OCI-LY3 (cell line): ENCODE measurements around the gene HSF5.
"Not testable (repeated sequence)": the region's sequence is repeated elsewhere in the genome, so short reads cannot be mapped to it uniquely, and the experiment has no call there.

Experiments used
- CTCF ChIP-seq: fragments of 200-600, 300-600 bp; sonication (generic); IDR thresholded peaks from 2 replicates; pipeline ENCODE4 v1.5.1; 2014; ENCODE audit warnings: antibody characterized with exemption, low read length, low read depth
- EZH2phosphoT487 ChIP-seq: fragments of 200-600 bp; shearing (Covaris generic); IDR thresholded peaks from 2 replicates; pipeline ENCODE4 v1.6.1; 2018; ENCODE audit warnings: antibody characterized with exemption, mixed run types, low read depth

DNA sequence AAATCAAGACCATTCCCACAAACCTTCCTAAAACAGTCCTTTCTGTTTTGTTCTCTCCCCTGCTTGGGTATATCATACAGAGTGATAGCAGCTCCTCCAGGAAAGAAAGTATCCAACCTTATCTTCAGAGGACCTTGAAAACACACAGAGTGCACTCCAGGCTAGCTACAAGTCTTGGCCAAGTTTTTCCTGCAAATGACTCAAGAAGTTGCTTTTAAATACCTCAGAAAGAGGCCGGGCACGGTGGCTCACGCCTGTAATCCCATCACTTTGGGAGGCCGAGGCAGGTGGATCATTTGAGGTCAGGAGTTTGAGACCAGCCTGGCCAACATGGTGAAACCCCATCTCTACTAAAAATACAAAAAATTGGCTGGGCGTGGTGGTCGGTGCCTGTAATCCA is 14.9 kb upstream of the HSF5 start:
- TF ChIP-seq CTCF, EZH2phosphoT487: not testable (repeated sequence)
